DOHH2 (cell line): ENCODE data around the gene PBX4.

Experiments used
- H3F3A ChIP-seq: fragments of 200-600 bp; sonication (generic), shearing (Covaris generic); 2 replicates; pipeline ENCODE4 v1.6.0; 2016; ENCODE audit warnings: antibody characterized with exemption, mild to moderate bottlenecking; ENCODE audit not compliant: control insufficient read depth, insufficient read depth
- H3K27ac ChIP-seq: fragments of 200-600 bp; sonication (generic); 2 replicates; pipeline ENCODE4 v1.5.1; 2014; ENCODE audit warnings: low read depth, mild to moderate bottlenecking, low read length, moderate library complexity
- H3K27me3 ChIP-seq: fragments of 200-600 bp; sonication (generic); 2 replicates; pipeline ENCODE4 v1.6.1; 2014; ENCODE audit warnings: mild to moderate bottlenecking, low read length, mixed read lengths; ENCODE audit not compliant: control insufficient read depth
- H3K36me3 ChIP-seq: fragments of 200-600 bp; sonication (generic); 2 replicates; pipeline ENCODE4 v1.6.1; 2014; ENCODE audit warnings: mild to moderate bottlenecking, low read length, moderate library complexity, mixed read lengths; ENCODE audit not compliant: control insufficient read depth
- H3K4me1 ChIP-seq: fragments of 200-600 bp; sonication (generic); 2 replicates; pipeline ENCODE4 v1.6.1; 2014; ENCODE audit warnings: mild to moderate bottlenecking, low read length, mixed read lengths; ENCODE audit not compliant: control insufficient read depth
- H3K4me2 ChIP-seq: fragments of 200-600 bp; sonication (generic); 2 replicates; pipeline ENCODE4 v1.6.0; 2014; ENCODE audit warnings: mild to moderate bottlenecking, low read length, moderate library complexity
- H3K4me3 ChIP-seq: fragments of 200-600 bp; sonication (generic); 2 replicates; pipeline ENCODE4 v1.5.1; 2014; ENCODE audit warnings: mild to moderate bottlenecking, low read length, mixed read lengths
- H3K79me2 ChIP-seq: fragments of 200-600 bp; sonication (generic); 2 replicates; pipeline ENCODE4 v1.6.1; 2014; ENCODE audit warnings: mild to moderate bottlenecking, low read length, mixed read lengths; ENCODE audit not compliant: control insufficient read depth
- H3K9me2 ChIP-seq: fragments of 200-600 bp; sonication (generic); replicated peaks from 2 replicates; pipeline ENCODE4 v1.6.1; 2014; ENCODE audit warnings: mild to moderate bottlenecking, low read length, mixed read lengths; ENCODE audit not compliant: control insufficient read depth
- H3K9me3 ChIP-seq: fragments of 200-600 bp; sonication (generic); 2 replicates; pipeline ENCODE4 v1.6.1; 2014; ENCODE audit warnings: antibody characterized with exemption, low read length, mixed read lengths; ENCODE audit not compliant: control insufficient read depth, insufficient read depth
- H4K20me1 ChIP-seq: fragments of 200-600 bp; sonication (generic); 2 replicates; pipeline ENCODE4 v1.6.0; 2014; ENCODE audit warnings: low read depth, mild to moderate bottlenecking, antibody characterized with exemption, low read length, moderate library complexity; ENCODE audit not compliant: control insufficient read depth, insufficient read depth
- CTCF ChIP-seq: fragments of 200-600 bp; sonication (generic); IDR thresholded peaks from one replicate; pipeline ENCODE4 v1.5.1; 2014; ENCODE audit warnings: antibody characterized with exemption, mild to moderate bottlenecking, low read depth, low read length; ENCODE audit not compliant: poor library complexity, severe bottlenecking
- EZH2phosphoT487 ChIP-seq: fragments of 200-600 bp; sonication (generic); IDR thresholded peaks from 2 replicates; pipeline ENCODE4 v1.6.1; 2017; ENCODE audit warnings: borderline replicate concordance, mild to moderate bottlenecking, antibody characterized with exemption, low read length, moderate library complexity, mixed read lengths

Gene PBX4

GRCh38 chr19:19532806-19533701 lies 85.4 kb downstream of the PBX4 start:
- Histone ChIP-seq H3K4me1 (peaks cover 14% of the 10 kb centered on the region), H3K9me2 (no peaks in the 10 kb centered on the region), H4K20me1 (no peaks in the 10 kb centered on the region), H3K4me2 (no peak overlapping the region), H3K27ac (no peak overlapping the region), H3K4me3 (no peak overlapping the region), H3K36me3 (peaks cover 15% of the 10 kb centered on the region), H3F3A (peaks cover 10% of the 10 kb centered on the region), H3K9me3 (no peaks in the 10 kb centered on the region), H3K27me3 (peaks cover 6% of the 10 kb centered on the region), H3K79me2 (no peaks in the 10 kb centered on the region)
- no peak for TF ChIP-seq CTCF
- no peak for TF ChIP-seq EZH2phosphoT487

- no peaks in the 10 kb centered on the region for H3K79me2 ChIP-seq
- H3K4me3 ChIP-seq = no peak overlapping the region
- peaks cover 13% of the 10 kb centered on the region for H3K4me1 ChIP-seq
- H3K27ac ChIP-seq = no peak overlapping the region
- TF ChIP-seq CTCF = peak; percentile 98
- no peak for TF ChIP-seq EZH2phosphoT487
- H3K36me3 ChIP-seq = peaks cover 24% of the 10 kb centered on the region
- H3K9me3 ChIP-seq = no peaks in the 10 kb centered on the region
- H3K4me2 ChIP-seq = peak overlapping the region; percentile 33; the same call in 1 of the 2 replicates
- H3F3A ChIP-seq = peaks cover 7% of the 10 kb centered on the region
- H4K20me1 ChIP-seq = no peaks in the 10 kb centered on the region
- H3K27me3 ChIP-seq = no peaks in the 10 kb centered on the region
- H3K9me2 ChIP-seq = no peaks in the 10 kb centered on the region
Observed at GRCh38 chr19:19531951-19532805, 86.3 kb downstream of the PBX4 start.

GRCh38 chr19:19530889-19531288 lies 87.6 kb downstream of the PBX4 start:
- Histone ChIP-seq H3K27me3 (no peaks in the 10 kb centered on the region), H3K27ac (no peak overlapping the region), H3K4me2 (no peak overlapping the region), H4K20me1 (no peaks in the 10 kb centered on the region), H3F3A (peaks cover 10% of the 10 kb centered on the region), H3K9me2 (no peaks in the 10 kb centered on the region), H3K79me2 (peaks cover 7% of the 10 kb centered on the region), H3K9me3 (no peaks in the 10 kb centered on the region), H3K4me1 (peaks cover 26% of the 10 kb centered on the region), H3K36me3 (peaks cover 34% of the 10 kb centered on the region), H3K4me3 (no peak overlapping the region)
- TF ChIP-seq EZH2phosphoT487 (no peak), CTCF (no peak)
